Activated CD4-positive, CD25-positive, alpha-beta regulatory T cell treated with anti-CD3 and anti-CD28 coated beads, Interleukin-2, amount 50 U/mL, for 72 hours (primary cell): ENCODE data around the gene HIP1.
"Not testable (repeated sequence)": the region's sequence is repeated elsewhere in the genome, so short reads cannot be mapped to it uniquely, and the experiment has no call there.

Experiments
- DNase-seq: peaks from one replicate; pipeline ENCODE4 v3.0.0; 2021

HIP1 gene

GRCh38 chr7:75608451-75609122, 130.2 kb downstream of the HIP1 start:
- no peak for DNase-seq

- no peak for DNase-seq
These were observed 134.3 kb downstream of the HIP1 start for GRCh38 chr7:75604408-75604807.

- DNase-seq, result not testable (repeated sequence)
These were observed 135.9 kb downstream of the HIP1 start for GRCh38 chr7:75602831-75603230.

GRCh38 chr7:75601539-75601938, 137.2 kb downstream of the HIP1 start:
- no peak for DNase-seq

- DNase-seq, result not testable (repeated sequence)
These were observed 138.0 kb downstream of the HIP1 start for GRCh38 chr7:75600748-75601147.

DNA sequence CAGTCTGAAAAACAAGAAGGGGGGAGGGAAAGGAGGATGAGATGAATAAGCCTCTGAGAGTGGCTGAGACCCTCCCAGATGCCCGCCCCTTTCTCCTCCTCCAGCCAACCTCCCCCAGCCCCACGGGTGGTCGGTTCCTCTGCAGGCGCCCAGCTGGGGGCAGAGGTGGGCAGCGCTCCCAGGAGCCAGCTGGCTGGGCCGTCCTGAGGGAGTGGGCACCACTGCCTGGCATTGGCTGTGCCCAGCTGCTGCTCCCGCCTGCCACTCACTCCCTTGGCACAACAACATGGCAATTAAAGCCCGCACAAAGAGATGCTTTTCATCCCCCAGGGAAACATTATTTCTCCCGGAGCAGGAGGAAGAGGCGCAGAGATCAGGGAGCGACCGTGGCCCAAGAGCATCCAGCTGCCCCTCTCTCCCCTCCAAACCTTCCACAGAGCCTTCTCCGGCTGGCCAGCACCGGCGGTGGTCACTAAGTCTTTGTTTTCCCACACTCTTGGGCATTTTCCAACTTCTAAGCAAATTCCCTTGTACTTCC, 139.4 kb downstream of the HIP1 start:
- no peak for DNase-seq

DNA sequence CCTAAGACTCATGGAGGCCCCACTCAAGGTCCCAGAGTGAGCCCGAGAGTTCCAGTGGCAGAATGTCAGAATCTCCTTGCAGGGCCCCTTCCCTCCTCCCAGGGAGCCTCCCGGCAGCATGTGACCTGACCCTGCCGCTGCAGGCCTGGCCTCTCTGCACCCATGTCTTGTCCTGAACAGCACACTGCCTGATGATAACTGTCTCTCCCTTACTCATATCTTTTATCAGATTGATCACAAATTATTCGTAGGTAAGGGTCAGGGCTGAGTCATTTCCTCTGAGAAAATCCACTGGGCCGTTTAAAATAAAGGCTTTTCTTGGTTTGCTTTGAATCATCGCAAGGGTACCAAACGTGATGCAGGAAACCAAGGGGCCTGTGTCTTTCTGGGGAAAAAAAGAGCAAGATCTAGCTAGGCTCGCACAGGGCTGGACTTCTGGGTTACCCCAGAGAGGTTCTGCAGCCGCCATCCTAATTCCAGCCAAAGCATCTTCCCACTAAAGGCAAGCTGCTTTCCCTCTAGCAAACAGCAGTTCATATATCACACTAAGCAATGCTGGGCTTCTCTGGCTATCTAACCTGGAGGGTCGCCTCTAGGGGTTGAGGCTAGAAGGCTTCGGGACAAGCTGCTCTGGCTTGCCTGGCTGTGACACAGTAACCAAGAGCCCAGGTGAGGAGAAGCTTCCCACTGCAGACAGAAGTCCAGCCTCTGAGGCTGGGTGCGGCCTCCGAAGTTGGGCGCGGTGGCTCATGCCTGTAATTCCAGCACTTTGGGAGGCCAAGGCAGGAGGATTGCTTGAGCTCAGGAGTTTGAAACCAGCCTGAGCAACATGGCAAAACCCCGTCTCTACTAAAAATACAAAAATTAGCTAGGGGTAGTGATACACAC, 141.8 kb downstream of the HIP1 start:
- DNase-seq, result peak; percentile 40

DNA sequence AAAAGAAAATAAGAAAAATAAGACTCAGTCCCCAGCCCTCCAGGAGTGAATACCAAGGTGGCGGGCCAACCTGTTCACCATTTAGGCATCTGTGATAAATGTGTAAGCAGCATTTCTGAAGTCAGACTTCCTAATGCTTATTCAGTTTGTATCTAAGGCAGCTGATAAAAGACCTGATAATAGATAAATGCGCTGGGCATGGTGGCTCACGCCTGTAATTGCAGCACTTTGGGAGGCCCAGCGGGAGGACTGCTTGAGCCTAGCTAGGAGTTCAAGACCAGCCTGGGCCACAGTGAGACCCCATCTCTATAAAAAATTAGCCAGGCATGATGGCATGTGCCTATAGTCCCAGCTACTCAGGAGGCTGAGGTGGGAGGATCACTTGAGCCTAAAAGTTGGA, 143.0 kb downstream of the HIP1 start:
- no peak for DNase-seq

DNA sequence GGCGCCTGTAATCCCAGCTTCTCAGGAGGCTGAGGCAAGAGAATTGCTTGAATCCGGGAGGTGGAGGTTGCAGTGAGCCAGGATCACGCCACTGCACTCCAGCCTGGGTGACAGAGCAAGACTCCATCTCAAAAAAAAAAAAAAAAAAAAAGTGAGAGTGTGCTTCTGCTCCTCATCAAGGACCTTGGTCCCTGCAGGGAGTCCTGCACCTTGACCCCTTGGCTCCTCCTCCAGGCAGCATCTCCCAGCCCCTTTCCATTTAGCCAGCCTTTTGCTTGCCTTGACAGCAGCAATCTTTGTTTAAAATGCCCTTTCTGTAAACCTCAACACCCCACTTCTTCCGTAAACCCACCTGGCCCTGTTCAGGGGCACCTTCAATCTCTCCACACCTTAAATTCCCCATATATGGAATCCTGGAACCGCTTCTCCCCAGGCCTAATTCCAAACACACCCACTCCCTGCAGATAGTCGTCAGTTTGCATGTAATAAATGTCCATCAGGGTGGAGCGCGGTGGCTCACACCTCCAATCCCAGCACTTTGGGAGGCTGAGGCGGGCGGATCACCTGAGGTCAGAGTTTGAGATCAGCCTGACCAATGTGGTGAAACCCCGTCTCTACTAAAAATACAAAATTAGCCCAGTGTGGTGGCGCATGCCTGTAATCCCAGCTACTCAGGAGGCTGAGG, 145.1 kb downstream of the HIP1 start:
- DNase-seq, result not testable (repeated sequence)

DNA sequence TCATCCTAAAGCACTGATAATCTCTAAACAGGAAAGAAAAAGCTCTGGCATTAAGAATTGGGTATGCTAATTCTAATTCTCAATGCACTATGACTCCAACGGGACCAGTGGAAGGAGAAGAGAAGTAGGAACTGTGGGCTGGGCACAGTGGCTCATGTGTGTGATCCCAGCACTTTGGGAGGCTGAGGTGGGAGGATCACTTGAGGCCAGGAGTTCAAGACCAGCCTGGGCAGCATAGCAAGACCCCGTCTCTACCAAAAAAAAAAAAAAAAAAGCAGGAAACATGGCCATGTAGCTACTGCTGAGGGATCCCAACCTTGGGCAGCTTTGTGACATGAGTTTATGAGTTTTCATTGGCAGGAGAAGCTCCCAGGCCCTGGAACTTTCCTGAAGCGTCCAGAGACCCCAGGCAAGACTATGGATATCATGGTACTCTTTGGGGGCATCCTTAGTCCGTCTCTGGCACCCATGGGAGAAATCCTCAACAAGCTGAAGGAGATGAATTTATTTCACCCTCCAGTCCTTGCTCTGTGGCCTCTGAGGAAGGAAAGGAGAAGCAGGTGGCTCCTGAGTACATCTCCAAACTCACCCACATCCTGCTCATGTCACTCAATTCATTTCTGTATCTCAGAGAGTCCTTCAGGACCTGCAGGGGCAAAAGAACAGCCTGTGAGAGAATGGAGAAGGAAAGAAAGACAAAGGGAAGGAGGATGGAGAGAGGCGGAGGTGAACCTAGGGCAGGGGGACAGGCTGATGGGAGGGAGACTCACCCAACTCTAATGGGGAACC, 147.1 kb downstream of the HIP1 start:
- no peak for DNase-seq

- no peak for DNase-seq
These were observed 148.3 kb downstream of the HIP1 start for GRCh38 chr7:75590373-75591005.

- DNase-seq, result no peak
These were observed 154.4 kb downstream of the HIP1 start for GRCh38 chr7:75584354-75584753.

DNA sequence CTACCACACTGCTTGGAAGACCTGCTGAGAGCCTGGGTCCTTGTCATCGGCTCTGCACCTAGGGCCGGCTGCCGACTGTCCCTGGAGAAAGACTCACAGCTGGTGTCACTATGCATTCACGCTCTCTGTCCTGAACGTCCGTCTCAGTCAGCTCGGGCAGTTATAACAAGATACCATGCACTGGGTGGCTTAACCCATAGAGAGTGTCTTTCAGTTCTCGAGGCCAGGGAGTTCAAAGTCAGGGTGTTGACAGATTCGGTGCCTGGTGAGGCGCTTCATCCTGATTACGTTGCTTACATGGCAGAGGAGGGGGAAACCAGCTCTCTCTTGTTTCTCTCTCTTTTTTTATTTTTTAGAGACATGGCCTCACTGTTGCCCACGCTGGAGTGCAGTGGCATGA, 155.5 kb downstream of the HIP1 start:
- no peak for DNase-seq

GRCh38 chr7:75579899-75580298, 158.8 kb downstream of the HIP1 start:
- no peak for DNase-seq

- DNase-seq, result no peak
These were observed 160.7 kb downstream of the HIP1 start for GRCh38 chr7:75578081-75578480.

DNA sequence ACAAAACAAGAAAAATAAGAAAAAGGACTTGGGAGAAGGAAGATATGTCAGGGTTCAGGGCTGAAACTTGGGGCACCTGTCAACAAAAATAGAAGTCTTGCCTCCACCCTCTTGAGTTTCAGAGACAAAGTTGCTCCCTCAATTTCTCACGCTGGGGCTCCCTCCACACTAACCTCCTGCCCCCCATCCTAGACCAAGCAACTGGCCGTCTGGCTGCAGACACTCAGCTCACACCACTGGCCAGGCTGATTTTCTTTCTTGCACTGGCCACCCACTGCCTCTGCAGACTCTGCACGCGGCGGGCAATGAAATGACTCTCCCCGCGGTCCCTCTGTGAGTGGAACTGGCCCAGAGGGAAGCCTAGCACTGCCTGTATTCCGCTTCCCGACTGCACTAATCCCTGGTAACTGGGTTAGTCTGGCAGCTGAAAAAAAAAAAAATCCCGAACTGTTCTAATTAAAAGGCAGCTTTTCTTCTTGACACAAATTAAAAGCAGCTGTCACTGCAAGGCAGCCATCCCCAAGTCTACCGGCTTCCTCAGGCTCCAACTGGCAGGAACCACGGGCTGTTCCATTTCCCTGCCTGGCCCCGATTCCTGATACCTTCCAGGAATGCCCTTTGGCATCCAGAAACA, 163.1 kb downstream of the HIP1 start:
- DNase-seq, result no peak

DNA sequence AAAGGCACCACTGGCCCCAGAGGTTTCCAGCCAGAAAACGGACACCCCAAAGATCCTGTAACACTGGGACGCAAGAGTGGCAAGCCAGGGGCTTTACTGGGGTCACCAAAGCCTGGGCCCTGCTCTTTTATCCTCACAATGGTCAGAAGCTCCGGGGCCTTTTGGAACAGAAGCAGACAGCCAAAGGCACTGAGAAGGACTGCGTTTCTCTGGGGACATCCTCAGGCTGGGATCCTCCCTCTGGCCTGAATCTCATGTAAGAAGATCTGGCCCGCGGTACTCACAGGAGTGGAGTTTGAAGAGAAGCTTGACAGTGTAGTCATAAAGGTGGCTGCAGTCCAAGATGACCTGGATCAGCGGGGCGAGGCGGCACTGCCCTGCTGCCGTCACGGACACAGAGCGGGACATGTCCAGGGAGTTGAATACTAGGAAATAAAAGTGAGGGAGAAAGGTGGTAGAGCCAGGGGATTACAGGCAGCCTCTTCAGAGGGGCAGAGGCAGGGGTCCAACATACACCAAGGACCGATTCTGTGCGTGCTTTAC, 165.2 kb downstream of the HIP1 start:
- DNase-seq, result no peak

DNA sequence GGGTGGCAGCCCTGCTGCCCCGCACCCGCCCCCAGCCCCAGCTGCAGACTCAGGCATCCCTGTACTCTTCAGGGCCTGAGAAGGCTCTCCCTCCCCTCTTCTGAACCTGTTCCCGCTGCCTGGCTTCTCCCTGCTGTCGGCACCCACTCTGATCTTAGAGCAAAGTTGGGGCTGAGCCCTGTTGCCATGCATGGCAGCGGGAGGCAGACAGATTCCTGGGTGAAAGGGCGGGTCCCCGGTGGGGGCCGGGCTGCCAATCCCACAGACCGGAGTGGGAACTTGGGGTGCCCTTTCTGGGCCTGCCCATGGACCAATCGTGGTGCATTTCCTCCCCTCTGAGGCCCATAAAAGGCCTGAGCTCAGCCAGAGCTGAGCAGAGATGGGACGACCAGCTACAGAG, 165.9 kb downstream of the HIP1 start:
- no peak for DNase-seq

DNA sequence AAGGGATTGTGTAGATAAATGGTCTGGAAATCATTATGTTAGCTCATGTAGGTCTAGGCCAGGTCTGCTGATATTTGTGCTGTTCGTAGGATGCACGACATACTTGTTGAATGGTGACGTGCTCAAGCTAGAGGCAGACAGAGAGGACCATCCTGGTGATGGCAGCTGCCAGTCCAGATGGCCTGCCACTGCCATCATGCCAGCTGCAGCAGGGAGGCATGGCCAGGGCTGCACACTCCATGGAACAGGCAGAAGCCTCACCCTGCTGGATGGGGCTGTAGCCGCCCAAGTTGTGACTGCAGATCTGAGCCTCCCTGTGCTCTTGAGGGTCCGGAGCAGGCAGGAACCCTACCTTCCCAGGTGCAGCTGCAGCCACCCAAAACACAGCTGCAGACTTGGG, 166.3 kb downstream of the HIP1 start:
- DNase-seq, result no peak

DNA sequence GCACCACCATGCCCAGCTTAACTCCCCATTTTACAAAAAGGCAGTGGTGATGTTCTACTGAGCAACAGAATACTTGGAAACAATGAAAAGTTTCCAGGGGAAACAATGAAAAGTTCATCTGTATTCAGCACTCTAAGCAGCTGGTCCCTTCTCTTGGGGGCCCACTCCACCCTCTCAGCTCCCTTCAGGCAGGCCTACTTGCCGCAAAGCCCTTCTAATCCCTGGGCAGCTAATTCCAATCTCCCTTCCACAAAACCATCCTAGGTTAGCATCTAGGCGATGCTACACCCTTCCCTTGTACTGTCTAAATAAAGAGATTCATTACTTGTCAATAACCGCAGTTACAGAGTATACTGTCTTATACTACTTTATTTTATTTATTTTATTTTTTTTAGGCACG, 167.5 kb downstream of the HIP1 start:
- no peak for DNase-seq

GRCh38 chr7:75569629-75570282, 169.0 kb downstream of the HIP1 start:
- DNase-seq, result not testable (repeated sequence)
